AG09309 (cell line): ENCODE measurements around the gene XPNPEP1.

Source experiments
- DNase-seq: peaks from one replicate; pipeline ENCODE4 v3.0.0-alpha.2; 2010; ENCODE audit warnings: low read depth
- H3K4me3 ChIP-seq: 2 replicates; pipeline ENCODE4 v1.5.1; 2011; ENCODE audit warnings: mild to moderate bottlenecking, low read depth, low read length, moderate library complexity; ENCODE audit not compliant: control insufficient read depth
- CTCF ChIP-seq: IDR thresholded peaks from 2 replicates; pipeline ENCODE4 v1.5.1; 2011; ENCODE audit warnings: mild to moderate bottlenecking, low read depth, low read length, inconsistent platforms; ENCODE audit not compliant: insufficient read depth, control insufficient read depth; ENCODE audit errors: missing control alignments

Gene XPNPEP1

GRCh38 chr10:109959259-109960145 lies 36.2 kb upstream of the XPNPEP1 start:
- DNase-seq = no peak
- no peak for TF ChIP-seq CTCF
- no peak overlapping the region for H3K4me3 ChIP-seq

- no peak overlapping the region for H3K4me3 ChIP-seq
- DNase-seq = no peak
- TF ChIP-seq CTCF = no peak
Observed at GRCh38 chr10:109958059-109958458, 34.7 kb upstream of the XPNPEP1 start.

- DNase-seq = no peak
- TF ChIP-seq CTCF = no peak
- no peak overlapping the region for H3K4me3 ChIP-seq
Observed at GRCh38 chr10:109957092-109957797, 33.9 kb upstream of the XPNPEP1 start.

DNA sequence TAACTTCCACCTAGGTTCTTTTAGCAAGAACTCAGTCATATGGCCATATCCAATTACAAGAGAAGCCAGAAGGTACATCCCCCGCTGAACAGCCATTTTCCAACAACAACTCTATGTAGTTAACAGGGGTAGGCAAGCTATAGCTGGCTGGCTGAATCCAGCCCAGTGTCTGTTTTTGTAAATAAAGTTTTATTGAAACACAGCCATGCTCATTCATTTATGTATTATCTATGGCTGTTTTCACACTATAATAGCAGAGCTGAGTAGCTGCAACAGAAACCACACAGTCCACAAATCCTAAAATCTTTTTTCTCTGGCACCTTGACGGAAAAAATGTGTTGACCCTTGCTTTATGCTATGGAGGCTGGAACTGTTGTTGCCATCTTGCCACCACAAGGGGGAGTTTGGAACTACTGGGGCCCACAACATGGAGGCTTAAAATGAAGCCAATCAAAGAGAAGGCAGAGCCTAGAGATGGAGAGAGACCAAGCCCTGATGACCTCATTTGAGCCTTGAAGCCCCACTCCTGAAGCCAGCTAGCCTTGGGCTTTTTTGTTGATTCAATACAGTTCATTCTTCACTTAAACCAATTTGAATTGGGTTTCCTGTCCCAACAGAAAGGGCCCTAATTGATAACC lies 33.3 kb upstream of the XPNPEP1 start:
- no peak for DNase-seq
- TF ChIP-seq CTCF = peak; percentile 63
- no peak overlapping the region for H3K4me3 ChIP-seq

DNA sequence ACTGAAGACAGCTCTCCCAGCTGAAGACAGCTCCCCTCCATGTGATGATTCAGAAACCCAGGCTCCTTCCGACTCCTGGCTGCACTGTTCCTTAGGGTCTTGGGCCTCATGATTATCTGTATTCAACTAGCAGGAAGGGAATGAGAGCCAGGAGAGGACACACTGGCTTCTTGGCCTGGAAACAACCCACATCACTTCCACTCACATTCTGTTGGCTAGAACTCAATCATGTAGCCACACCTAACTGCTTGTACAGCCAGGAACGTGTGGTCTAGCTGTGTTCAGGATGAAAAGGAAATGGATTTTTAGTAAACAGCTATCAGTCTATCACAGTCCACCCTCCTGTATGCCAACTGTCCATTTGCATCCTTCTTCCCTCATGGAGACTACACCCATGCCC lies 30.5 kb upstream of the XPNPEP1 start:
- no peak for DNase-seq
- no peak for TF ChIP-seq CTCF
- H3K4me3 ChIP-seq = no peak overlapping the region

GRCh38 chr10:109952526-109952925 lies 29.2 kb upstream of the XPNPEP1 start:
- no peak overlapping the region for H3K4me3 ChIP-seq
- no peak for DNase-seq
- TF ChIP-seq CTCF = no peak
